Measurements from ENCODE around the gene ZFP3.
A peak's percentile ranks its signal among the peaks of the same experiment; 100 is the strongest.
"Not testable (repeated sequence)": the region's sequence is repeated elsewhere in the genome, so short reads cannot be mapped to it uniquely, and the experiment has no call there.

Gene ZFP3

GRCh38 chr17:5078106-5079028 is at the start of gene ZFP3:
TSS of gene ZFP3 (plus strand) at chr17:5078467. CDS start at chr17:5091505, 13,038 bp downstream.
- DNase-seq = peak; percentile 81

DNA sequence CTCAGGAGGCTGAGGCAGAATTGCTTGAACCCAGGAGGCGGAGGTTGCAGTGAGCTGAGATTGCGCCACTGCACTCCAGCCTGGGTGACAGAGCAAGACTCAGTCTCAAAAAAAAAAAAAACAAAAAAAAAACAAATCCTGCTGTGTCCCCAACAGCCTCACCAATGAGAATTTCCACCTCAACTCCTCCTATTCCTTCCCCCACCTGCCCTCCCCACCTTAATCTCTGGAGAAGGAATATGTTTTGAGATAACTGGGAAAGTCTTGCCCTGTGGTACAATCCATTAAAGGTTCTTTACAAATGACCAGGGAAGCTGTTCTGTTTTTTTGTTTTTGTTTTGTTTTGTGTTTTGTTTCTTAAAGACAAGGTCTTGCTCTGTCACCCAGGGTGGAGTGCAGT is 48.1 kb upstream of the ZFP3 start:
- not testable (repeated sequence) for DNase-seq

DNA sequence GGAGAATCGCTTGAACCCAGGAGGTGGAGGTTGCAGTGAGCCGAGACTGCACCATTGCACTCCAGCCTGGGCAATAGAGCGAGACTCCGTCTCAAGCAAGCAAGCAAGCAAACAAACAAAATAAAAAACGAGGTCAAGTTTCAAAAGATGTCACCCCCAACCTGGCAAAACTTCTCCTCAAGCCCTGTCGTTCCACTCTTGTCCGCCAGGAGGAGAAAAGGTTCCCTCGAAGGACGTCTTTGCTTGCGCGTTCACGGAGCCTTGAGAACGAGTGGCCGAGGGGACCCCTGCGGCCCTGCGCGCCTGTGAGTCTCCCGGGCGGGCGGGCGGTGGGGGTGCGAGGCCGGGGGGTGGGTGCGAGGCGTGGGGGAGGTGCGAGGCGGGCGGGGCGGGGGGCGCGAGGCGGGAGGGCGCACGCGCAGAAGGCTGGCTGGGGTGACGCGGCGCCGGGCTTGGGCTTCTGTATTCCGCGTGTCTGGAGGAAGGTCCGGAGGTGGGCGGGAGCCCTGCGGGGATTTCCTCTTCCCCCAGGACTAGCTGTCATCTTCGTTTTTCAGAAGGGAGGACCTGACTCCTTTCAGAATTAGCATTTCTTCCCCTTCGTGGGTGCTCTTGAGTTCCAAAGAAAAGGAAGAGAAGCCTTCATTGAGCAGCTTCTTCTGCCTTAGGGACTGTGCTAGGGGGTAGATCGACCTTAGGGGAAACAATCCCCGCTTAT is 46.7 kb upstream of the ZFP3 start:
- DNase-seq = peak; percentile 87

- DNase-seq = no peak
These were observed 45.4 kb upstream of the ZFP3 start for GRCh38 chr17:5032865-5033264.

DNA sequence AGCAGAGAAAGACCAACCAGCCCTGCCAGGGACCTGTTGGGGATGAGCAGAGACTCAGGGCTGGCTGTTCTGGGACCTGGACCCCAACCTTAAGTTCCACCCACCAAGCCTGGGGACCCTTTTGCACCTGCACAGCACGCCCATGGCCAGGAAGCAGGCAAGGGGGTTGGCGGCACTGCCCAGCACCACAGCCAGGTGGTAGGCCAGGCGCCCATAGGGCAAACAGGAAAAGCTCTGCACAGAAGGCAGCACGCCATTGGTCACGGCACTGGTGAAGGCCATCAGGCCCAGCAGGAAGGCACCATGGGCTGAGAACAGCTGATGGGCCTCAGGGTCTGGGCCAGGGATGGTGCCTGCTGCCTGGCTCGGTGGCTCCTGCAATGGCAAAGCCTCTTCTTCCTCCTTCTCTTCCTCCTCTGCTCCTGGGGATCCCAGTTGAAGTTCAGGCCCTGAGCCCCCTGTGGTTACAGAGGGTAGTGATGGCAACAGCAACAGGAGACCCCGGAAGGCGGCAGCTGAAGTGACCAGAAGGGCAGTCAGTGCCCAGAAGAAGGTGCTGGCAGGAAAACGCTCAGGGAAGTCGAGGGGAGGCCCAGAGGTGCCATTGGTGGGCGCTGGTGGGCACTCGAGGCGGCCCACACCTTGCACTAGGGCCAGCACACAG is 44.8 kb upstream of the ZFP3 start:
- DNase-seq = no peak

GRCh38 chr17:5034063-5034462 is 44.2 kb upstream of the ZFP3 start:
- DNase-seq = no peak

DNA sequence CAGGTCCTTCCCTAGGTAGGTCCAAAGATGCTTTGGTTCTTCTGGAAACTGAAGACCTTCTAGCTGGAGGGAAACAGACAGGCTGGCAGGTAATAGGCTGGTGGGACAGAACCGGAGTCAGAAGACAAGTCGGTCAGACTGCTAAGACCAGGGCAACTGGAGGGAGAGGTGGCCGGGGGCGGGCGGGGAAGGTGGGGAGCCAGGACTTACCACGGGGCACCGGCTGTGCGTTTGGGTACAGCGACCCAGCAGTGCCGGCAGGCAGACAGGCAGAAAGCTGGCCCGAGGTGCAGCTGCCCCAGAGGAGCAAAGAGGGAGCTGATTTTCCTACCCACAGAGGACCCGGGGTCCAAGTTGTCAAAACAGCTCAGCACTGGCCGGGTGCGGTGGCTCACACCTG is 43.6 kb upstream of the ZFP3 start:
- DNase-seq = no peak

GRCh38 chr17:5035315-5035714 is 43.0 kb upstream of the ZFP3 start, which contains the start of gene SLC52A1:
TSS of gene SLC52A1 (minus strand) at chr17:5035426. CDS start at chr17:5034606, 820 bp downstream.
- no peak for DNase-seq

DNA sequence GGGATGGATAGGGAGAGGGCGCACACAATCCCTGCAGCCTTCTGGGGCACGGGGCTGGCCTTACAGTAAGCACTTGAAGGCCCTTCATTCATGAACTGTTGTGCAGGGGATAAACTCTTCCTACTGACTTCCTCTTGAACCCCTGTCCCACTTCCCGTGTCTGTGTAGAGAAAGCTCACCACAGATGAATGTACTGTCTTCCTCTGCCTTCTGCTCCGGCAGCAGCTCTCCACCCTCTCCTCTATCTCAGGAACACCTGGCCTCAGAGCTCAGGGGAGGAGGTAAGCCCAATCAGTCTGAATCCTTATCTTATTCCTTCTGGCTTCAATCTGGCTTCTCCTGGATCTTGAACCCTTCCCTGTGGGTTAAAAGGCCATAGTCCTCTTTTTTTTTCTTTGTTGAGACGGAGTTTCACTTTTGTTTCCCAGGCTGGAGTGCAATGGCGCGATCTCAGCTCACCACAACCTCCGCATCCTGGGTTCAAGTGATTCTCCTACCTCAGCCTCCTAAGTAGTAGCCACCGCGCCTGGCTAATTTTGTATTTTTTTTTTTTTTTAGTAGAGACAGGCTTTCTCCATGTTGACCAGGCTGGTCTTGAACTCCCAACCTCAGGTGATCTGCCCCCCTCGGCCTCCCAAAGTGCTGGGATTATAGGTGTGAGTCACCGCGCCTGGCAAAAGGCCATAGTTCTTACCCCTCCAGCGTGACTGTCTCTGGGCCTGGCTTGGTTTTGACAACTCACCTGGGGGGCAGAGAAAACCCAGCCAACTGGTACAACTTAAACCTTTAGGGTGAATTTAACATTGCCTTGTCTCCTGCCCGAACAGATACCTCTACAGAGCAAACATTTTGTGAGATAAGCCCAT is 35.9 kb upstream of the ZFP3 start:
- DNase-seq = peak; percentile 46

DNA sequence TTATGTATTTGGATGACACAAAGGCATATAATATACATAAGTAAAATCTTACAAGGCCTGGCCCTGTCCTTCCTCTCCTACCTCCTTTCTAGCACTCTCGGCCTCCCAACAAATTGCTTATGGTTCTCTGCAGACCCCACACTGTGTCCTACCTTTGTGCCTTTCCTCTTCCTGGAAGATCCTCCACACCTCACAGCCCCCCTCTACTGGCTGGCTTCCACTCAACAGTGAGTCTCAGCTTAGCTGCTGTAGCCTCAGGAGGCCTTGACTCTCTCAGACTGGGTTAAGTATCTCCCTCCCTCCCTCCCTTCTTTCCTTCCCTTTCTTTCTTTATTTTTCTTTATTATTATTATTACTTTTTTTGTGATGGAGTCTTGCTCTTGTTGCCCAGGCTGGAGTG is 34.7 kb upstream of the ZFP3 start:
- DNase-seq = no peak

GRCh38 chr17:5044630-5045029 is 33.6 kb upstream of the ZFP3 start:
- no peak for DNase-seq

DNA sequence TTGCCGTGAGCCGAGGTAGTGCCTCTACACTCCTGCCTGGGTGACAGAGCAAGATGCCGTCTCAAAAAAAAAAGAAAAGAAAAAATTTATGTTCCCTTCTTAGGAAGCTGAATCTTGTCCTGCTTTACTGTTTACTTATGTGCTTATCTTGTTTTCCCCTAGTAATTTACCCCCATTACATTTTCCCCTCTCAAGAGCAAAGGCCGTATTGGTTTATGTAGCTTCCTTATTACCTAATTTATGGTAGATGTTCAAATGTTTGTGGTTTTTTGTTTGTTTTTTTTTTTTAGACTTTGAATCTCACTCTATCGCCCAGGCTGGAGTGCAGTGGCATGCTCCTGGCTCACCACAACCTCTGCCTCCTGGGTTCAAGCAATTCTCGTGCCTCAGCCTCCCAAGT is 32.8 kb upstream of the ZFP3 start:
- no peak for DNase-seq

- no peak for DNase-seq
These were observed 30.8 kb upstream of the ZFP3 start for GRCh38 chr17:5047446-5047845.

- DNase-seq = peak; percentile 85
These were observed 28.9 kb upstream of the ZFP3 start for GRCh38 chr17:5049314-5049841.

DNA sequence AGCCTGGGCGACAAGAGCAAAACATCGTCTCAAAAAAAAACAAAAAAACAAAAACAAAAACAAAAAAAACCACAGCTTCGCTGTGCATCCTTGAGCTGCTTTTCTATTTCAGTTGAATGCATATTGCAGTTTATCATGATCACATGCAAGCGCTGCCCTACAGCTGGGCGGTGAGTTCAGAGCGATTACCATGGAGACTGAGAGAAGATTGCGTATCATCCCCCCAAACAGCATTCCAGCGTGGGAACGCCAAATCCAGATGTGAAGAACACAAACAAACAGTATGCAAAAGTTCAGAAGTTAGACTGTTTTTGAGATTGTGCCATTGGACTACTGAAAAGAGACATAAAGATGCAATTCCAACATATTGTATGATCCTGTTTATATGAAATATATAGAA is 28.0 kb upstream of the ZFP3 start:
- DNase-seq = no peak

- no peak for DNase-seq
These were observed 22.7 kb upstream of the ZFP3 start for GRCh38 chr17:5055543-5055942.

DNA sequence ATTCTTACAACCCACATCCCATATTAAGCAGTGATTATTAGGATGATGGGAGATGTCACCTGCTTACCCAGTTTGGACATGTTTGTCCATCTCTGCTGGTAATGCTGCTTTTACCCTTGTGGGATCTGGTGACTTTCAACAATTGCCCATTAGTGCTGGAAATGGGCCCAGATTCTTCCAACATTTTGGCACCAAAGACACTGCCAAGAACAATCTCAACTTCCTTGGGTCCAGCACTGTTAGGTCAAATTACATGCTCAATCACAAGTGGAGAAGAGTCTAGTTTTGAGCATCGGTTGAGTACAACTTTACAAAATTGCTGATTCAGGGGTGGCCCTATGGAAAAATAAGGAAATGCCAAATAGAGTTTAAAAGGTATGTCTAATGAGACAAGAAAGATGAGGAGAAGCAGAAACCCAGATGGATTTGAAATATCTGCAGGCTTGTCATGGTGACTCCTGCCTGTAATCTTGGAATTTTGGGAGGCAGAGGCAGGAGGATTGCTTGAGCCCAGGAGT is 13.0 kb upstream of the ZFP3 start:
- no peak for DNase-seq

GRCh38 chr17:5068236-5068635 is 10.0 kb upstream of the ZFP3 start:
- no peak for DNase-seq

DNA sequence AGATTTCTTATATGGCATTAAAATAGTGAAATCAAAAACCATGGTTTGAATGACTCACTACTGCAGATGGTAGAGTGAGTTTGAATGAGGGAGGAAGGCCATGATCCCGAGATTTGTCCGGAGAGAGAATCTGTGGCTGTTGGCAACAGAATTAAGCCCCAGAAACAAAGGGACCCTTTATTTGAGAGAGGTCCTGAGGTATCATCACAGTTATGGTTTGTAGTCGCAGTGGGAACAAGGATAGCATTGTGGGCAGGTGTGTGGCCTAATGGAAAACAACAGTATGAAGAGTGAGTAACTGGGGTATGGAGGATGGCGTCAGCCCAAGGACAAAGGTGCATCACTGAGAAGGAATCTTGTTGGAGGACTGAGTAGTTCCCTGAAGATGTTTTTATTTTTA is 8.5 kb upstream of the ZFP3 start:
- no peak for DNase-seq

GRCh38 chr17:5075472-5075871 is 2.8 kb upstream of the ZFP3 start:
- DNase-seq = not testable (repeated sequence)

- DNase-seq = not testable (repeated sequence)
These were observed 992 bp upstream of the ZFP3 start for GRCh38 chr17:5077275-5077674.

DNA sequence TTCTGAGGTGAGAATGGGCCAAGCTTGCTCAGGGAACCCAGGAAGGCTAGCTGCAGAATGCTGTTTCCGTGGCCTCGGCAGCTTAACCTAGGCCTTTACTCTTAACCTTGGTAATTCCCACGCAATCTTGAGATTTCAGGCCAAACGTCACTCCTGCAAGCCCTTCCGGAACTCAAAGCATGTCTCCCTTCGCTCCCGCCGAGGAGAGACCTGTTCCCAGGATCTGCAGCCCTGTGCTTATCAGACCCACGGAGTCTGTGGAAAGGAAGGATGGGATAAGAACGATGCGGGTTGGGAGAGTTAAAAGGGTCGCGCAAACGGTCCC is 524 bp upstream of the ZFP3 start:
- DNase-seq = no peak

Measured in CD4-positive, alpha-beta T cell treated with Interleukin-12 subunit alpha and Interleukin-12 subunit beta, for 1 hour (primary cell).